Neural cell (in vitro differentiated cells): ENCODE results near the gene IFFO2. TPM values are rescaled to one million over a fixed set of nuclear protein-coding genes. Genes with fewer than 3 reads are reported as not detected.

Experiments used
- H2AFZ ChIP-seq: fragments of 200-600, 300-800 bp; sonication (generic), shearing (Covaris generic); 2 replicates; pipeline ENCODE4 v1.6.0; 2014; ENCODE audit warnings: low read depth, mild to moderate bottlenecking, antibody characterized with exemption, low read length, moderate library complexity
- H3F3A ChIP-seq: fragments of 200-600 bp; shearing (Covaris generic); 2 replicates; pipeline ENCODE4 v1.6.1; 2016; ENCODE audit warnings: mild to moderate bottlenecking, moderate library complexity, mixed read lengths, antibody characterized with exemption, low read length; ENCODE audit not compliant: insufficient read depth, poor library complexity, severe bottlenecking
- H3K27ac ChIP-seq: fragments of 200-600, 300-800 bp; sonication (generic), shearing (Covaris generic); 2 replicates; pipeline ENCODE4 v1.5.1; 2014; ENCODE audit warnings: mild to moderate bottlenecking, low read length, moderate library complexity
- H3K27me3 ChIP-seq: fragments of 300-800, 200-600 bp; sonication (generic), shearing (Covaris generic); 2 replicates; pipeline ENCODE4 v1.6.0; 2014; ENCODE audit warnings: mild to moderate bottlenecking, low read depth, low read length, moderate library complexity; ENCODE audit not compliant: insufficient read depth
- H3K36me3 ChIP-seq: fragments of 300-800, 200-600 bp; sonication (generic), shearing (Covaris generic); 2 replicates; pipeline ENCODE4 v1.5.1; 2014; ENCODE audit warnings: mild to moderate bottlenecking, antibody characterized with exemption, low read length, moderate library complexity; ENCODE audit not compliant: insufficient read depth
- H3K4me2 ChIP-seq: fragments of 300-800, 200-600 bp; sonication (generic), shearing (Covaris generic); 2 replicates; pipeline ENCODE4 v1.6.0; 2014; ENCODE audit warnings: mild to moderate bottlenecking, low read length
- H3K4me3 ChIP-seq: fragments of 300-800, 200-600 bp; sonication (generic), shearing (Covaris generic); 2 replicates; pipeline ENCODE4 v1.5.1; 2014; ENCODE audit warnings: mild to moderate bottlenecking, low read length, moderate library complexity
- H3K79me2 ChIP-seq: fragments of 200-600 bp; shearing (Covaris generic); replicated peaks from 2 replicates; pipeline ENCODE4 v1.6.0; 2014; ENCODE audit warnings: mild to moderate bottlenecking, low read length, moderate library complexity; ENCODE audit not compliant: insufficient read depth
- H3K9ac ChIP-seq: fragments of 300-800, 200-600 bp; sonication (generic), shearing (Covaris generic); 2 replicates; pipeline ENCODE4 v1.6.1; 2016; ENCODE audit warnings: mild to moderate bottlenecking, low read length, mixed read lengths
- H3K9me2 ChIP-seq: fragments of 200-600 bp; shearing (Covaris generic); 2 replicates; pipeline ENCODE4 v1.6.1; 2016; ENCODE audit warnings: mild to moderate bottlenecking, low read length, mixed read lengths; ENCODE audit not compliant: insufficient read depth
- H3K9me3 ChIP-seq: fragments of 200-600, 300-800 bp; sonication (generic), shearing (Covaris generic); 2 replicates; pipeline ENCODE4 v1.6.1; 2016; ENCODE audit warnings: mild to moderate bottlenecking, mixed run types, low read length, moderate library complexity, mixed read lengths
- H4K20me1 ChIP-seq: fragments of 200-600 bp; shearing (Covaris generic); 2 replicates; pipeline ENCODE4 v1.6.1; 2016; ENCODE audit warnings: mild to moderate bottlenecking, mixed run types; ENCODE audit not compliant: insufficient read depth
- EP300 ChIP-seq: fragments of 450-650 bp; conservative IDR thresholded peaks from 2 replicates; pipeline ENCODE4 v1.6.1; 2014; ENCODE audit warnings: antibody characterized with exemption, mild to moderate bottlenecking, moderate library complexity; ENCODE audit not compliant: poor library complexity, severe bottlenecking
- EZH2 ChIP-seq: fragments of 200-600, 300-800 bp; shearing (Covaris generic), sonication (generic); IDR thresholded peaks from 2 replicates; pipeline ENCODE4 v1.6.1; 2014; ENCODE audit warnings: antibody characterized with exemption, low read length, borderline replicate concordance, mild to moderate bottlenecking; ENCODE audit not compliant: insufficient read depth, poor library complexity, severe bottlenecking
- MXI1 ChIP-seq: fragments of 450-650 bp; conservative IDR thresholded peaks from 2 replicates; pipeline ENCODE4 v1.6.1; 2014; ENCODE audit warnings: antibody characterized with exemption, mild to moderate bottlenecking; ENCODE audit not compliant: poor library complexity, severe bottlenecking
- POLR2AphosphoS5 ChIP-seq: IDR thresholded peaks from 2 replicates; pipeline ENCODE4 v1.6.1; 2012
- RAD21 ChIP-seq: fragments of 450-650 bp; conservative IDR thresholded peaks from 2 replicates; pipeline ENCODE4 v1.6.1; 2014; ENCODE audit warnings: antibody characterized with exemption, mild to moderate bottlenecking, moderate library complexity
- SMC3 ChIP-seq: fragments of 450-650 bp; conservative IDR thresholded peaks from 2 replicates; pipeline ENCODE4 v1.6.1; 2014; ENCODE audit warnings: antibody characterized with exemption, mild to moderate bottlenecking, moderate library complexity; ENCODE audit not compliant: poor library complexity
- TAF1 ChIP-seq: IDR thresholded peaks from 2 replicates; pipeline ENCODE4 v1.6.1; 2012; ENCODE audit warnings: low read depth
- polyA plus RNA-seq: library from polyadenylated mRNA; depleted of rRNA; stranded (reverse); fragments of >200 nt; gene quantifications from 2 replicates; pipeline ENCODE4 v1.2.3, GENCODE V29; 2014
- TF ChIP-seq, protein P1 (sequence below): fragments of 450-650 bp; IDR thresholded peaks from 2 replicates; pipeline ENCODE4 v1.5.1; 2014; ENCODE audit warnings: antibody characterized with exemption, mild to moderate bottlenecking, moderate library complexity; ENCODE audit not compliant: poor library complexity, severe bottlenecking
- TF ChIP-seq, protein P2 (sequence below): IDR thresholded peaks from 2 replicates; pipeline ENCODE4 v1.6.1; 2012; ENCODE audit warnings: borderline replicate concordance

Gene IFFO2
- polyA plus RNA-seq, 1 donor from 2014 or later: 2.6 TPM

DNA sequence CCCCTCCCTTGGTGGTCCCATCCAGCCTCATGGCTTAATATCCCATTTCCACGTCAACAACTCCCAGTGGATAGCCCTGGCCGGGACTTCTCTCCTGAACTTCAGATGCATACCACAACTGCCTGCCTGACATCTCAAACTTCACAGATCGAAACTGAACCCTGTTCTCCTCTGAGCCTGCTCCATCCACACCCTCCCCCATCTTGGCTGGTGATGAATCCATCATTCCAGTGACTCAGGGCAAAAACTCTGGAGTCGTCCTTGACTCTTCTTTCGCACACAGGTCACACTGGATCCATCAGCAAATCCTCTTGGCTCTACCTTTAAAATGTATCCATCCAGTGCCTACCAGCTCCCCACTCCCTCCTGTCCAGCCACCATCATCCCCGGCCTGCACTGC lies 100.9 kb downstream of the IFFO2 start:
- Histone ChIP-seq H3K9me2 (no peaks in the 10 kb centered on the region), H3K27ac (no peak overlapping the region), H3K4me3 (no peak overlapping the region), H3K27me3 (no peaks in the 10 kb centered on the region), H4K20me1 (no peaks in the 10 kb centered on the region), H3F3A (no peaks in the 10 kb centered on the region), H2AFZ (no peak overlapping the region), H3K9me3 (no peaks in the 10 kb centered on the region), H3K79me2 (no peaks in the 10 kb centered on the region), H3K36me3 (no peaks in the 10 kb centered on the region), H3K9ac (no peak overlapping the region), H3K4me2 (no peak overlapping the region)
- TF ChIP-seq RAD21 (no peak), POLR2AphosphoS5 (no peak), EZH2 (no peak), MXI1 (no peak), TAF1 (no peak), SMC3 (no peak), EP300 (no peak)
- TF ChIP-seq, protein P1, sequence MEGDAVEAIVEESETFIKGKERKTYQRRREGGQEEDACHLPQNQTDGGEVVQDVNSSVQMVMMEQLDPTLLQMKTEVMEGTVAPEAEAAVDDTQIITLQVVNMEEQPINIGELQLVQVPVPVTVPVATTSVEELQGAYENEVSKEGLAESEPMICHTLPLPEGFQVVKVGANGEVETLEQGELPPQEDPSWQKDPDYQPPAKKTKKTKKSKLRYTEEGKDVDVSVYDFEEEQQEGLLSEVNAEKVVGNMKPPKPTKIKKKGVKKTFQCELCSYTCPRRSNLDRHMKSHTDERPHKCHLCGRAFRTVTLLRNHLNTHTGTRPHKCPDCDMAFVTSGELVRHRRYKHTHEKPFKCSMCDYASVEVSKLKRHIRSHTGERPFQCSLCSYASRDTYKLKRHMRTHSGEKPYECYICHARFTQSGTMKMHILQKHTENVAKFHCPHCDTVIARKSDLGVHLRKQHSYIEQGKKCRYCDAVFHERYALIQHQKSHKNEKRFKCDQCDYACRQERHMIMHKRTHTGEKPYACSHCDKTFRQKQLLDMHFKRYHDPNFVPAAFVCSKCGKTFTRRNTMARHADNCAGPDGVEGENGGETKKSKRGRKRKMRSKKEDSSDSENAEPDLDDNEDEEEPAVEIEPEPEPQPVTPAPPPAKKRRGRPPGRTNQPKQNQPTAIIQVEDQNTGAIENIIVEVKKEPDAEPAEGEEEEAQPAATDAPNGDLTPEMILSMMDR: no peak
- TF ChIP-seq, protein P2, sequence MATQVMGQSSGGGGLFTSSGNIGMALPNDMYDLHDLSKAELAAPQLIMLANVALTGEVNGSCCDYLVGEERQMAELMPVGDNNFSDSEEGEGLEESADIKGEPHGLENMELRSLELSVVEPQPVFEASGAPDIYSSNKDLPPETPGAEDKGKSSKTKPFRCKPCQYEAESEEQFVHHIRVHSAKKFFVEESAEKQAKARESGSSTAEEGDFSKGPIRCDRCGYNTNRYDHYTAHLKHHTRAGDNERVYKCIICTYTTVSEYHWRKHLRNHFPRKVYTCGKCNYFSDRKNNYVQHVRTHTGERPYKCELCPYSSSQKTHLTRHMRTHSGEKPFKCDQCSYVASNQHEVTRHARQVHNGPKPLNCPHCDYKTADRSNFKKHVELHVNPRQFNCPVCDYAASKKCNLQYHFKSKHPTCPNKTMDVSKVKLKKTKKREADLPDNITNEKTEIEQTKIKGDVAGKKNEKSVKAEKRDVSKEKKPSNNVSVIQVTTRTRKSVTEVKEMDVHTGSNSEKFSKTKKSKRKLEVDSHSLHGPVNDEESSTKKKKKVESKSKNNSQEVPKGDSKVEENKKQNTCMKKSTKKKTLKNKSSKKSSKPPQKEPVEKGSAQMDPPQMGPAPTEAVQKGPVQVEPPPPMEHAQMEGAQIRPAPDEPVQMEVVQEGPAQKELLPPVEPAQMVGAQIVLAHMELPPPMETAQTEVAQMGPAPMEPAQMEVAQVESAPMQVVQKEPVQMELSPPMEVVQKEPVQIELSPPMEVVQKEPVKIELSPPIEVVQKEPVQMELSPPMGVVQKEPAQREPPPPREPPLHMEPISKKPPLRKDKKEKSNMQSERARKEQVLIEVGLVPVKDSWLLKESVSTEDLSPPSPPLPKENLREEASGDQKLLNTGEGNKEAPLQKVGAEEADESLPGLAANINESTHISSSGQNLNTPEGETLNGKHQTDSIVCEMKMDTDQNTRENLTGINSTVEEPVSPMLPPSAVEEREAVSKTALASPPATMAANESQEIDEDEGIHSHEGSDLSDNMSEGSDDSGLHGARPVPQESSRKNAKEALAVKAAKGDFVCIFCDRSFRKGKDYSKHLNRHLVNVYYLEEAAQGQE: no peak

DNA sequence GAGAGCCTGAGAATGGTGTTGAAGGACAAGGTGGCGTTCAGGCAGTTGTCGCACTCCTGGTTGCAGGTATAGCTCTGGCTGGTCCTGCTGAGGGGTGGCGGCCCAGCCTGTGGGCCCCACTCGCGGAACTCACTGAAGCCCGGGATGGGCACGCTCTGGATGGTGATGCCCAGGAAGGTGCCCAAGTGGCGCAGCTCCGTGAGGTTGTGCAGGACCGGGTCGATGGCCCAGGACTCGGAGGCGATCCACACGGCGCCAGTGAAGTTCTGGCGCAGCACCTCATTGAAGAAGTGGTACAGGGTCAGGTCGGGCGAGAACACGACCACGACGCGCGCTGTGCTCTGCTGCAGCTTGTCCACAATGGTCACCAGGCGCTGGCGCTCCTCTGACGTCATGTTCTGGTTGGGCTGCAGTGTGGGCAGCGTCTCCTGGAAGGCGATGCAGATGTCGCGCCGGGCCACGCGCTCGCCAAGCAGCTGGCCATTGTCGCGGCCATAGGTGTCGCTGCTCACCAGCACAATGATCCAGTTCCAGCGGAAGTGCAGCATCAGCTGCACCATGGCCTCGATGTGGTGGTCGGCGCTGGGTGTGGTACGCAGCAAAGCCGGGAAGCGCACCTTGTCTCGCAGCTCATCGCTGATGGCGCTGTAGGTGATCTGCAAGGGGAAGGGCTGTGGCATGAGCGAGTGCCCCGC lies 102.0 kb downstream of the IFFO2 start:
- H3K9me2 ChIP-seq: no peaks in the 10 kb centered on the region
- H3K36me3 ChIP-seq: no peaks in the 10 kb centered on the region
- H3K27ac ChIP-seq: no peak overlapping the region
- H2AFZ ChIP-seq: no peak overlapping the region
- no peak overlapping the region for H3K9ac ChIP-seq
- no peak overlapping the region for H3K4me2 ChIP-seq
- H3K79me2 ChIP-seq: no peaks in the 10 kb centered on the region
- TF ChIP-seq MXI1: no peak
- no peak for TF ChIP-seq RAD21
- TF ChIP-seq, protein P2: no peak
- TF ChIP-seq SMC3: no peak
- TF ChIP-seq, protein P1: no peak
- TF ChIP-seq EP300: no peak
- no peak for TF ChIP-seq EZH2
- TF ChIP-seq TAF1: no peak
- no peak for TF ChIP-seq POLR2AphosphoS5
- H3F3A ChIP-seq: no peaks in the 10 kb centered on the region
- H3K9me3 ChIP-seq: no peaks in the 10 kb centered on the region
- H3K27me3 ChIP-seq: no peaks in the 10 kb centered on the region
- H3K4me3 ChIP-seq: no peak overlapping the region
- no peaks in the 10 kb centered on the region for H4K20me1 ChIP-seq
